Suprapubic skin (tissue), 3 donors: ENCODE measurements around the gene ARSB.

ENCODE experiments used
- CTCF ChIP-seq, 2 donors: fragments of 200-600 bp in 1 of 2; fragments of 450-650 bp in 1 of 2; sonication (generic) in 1 of 2; IDR thresholded peaks; one replicate each; pipeline ENCODE4 v1.5.1; 2016 to 2019; ENCODE audit warnings: antibody characterized with exemption in 2 of 2, mild to moderate bottlenecking in 1 of 2, moderate library complexity in 1 of 2
- POLR2AphosphoS5 ChIP-seq, 3 donors: sonication (generic); formaldehyde crosslinking; IDR thresholded peaks; one replicate each; pipeline ENCODE4 v1.6.1; 2017; ENCODE audit warnings: antibody characterized with exemption in 3 of 3

- TF ChIP-seq POLR2AphosphoS5 (IDR thresholded peaks at IDR 0.05) (no peak), CTCF (IDR thresholded peaks at IDR 0.05) (no peak)
These were observed 208.5 kb downstream of the ARSB start for GRCh38 chr5:78776637-78777036.
